HUES6 (cell line): Measurements from ENCODE around the gene DMBX1.

Experiments
- H3K27ac ChIP-seq: 2 replicates; pipeline ENCODE4 v1.7.0; 2013; ENCODE audit warnings: low read depth, mild to moderate bottlenecking, low read length, inconsistent platforms
- H3K27me3 ChIP-seq: 2 replicates; pipeline ENCODE4 v1.6.1; 2013; ENCODE audit warnings: low read length; ENCODE audit not compliant: control insufficient read depth, insufficient read depth
- H3K36me3 ChIP-seq: 2 replicates; pipeline ENCODE4 v1.6.1; 2013; ENCODE audit warnings: low read length; ENCODE audit not compliant: control insufficient read depth, insufficient read depth
- H3K4me1 ChIP-seq: 2 replicates; pipeline ENCODE4 v1.6.1; 2013; ENCODE audit warnings: low read length; ENCODE audit not compliant: control insufficient read depth, insufficient read depth
- H3K4me3 ChIP-seq: 2 replicates; pipeline ENCODE4 v1.5.1; 2013; ENCODE audit warnings: low read depth, low read length
- H3K9ac ChIP-seq: one replicate; pipeline ENCODE4 v1.6.1; 2013; ENCODE audit warnings: mild to moderate bottlenecking, low read length
- H3K9me3 ChIP-seq: 2 replicates; pipeline ENCODE4 v1.6.1; 2013; ENCODE audit warnings: low read depth, low read length; ENCODE audit not compliant: control insufficient read depth, insufficient read depth

DMBX1 gene

DNA sequence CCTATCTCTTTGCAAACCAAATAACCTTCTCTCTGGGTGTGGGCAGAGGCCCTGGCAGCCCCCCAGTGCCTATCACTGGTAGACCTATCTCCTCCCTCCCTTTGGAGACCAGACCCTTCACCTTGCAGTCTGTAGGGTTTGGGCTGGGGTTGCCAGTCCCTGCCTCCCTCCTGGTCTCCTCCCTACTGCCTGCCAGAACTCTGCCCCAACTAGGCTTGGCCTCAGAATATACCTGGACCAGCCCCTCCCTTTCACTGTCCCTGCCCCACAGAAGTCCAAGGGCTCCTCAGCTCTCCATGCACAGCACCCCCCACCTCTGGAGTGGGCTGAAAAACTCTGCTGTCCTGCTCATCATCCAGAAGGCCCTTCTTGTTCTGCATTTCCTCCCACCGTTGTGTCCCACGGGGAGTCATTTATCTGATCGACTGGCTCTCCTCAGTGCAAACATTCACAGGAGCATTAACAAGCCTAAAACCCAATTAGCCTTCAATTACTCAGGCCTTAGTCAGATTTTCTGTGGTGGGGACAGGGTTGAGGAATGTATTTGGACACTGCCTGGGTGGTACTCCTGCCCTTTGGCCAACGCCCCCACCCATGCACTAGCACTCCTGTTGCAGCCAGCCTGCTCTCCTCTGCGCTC is 27.7 kb upstream of the DMBX1 start:
- Histone ChIP-seq H3K27me3 (peaks cover 96% of the 10 kb centered on the region), H3K36me3 (no peaks in the 10 kb centered on the region), H3K4me3 (no peak overlapping the region), H3K27ac (no peak overlapping the region), H3K4me1 (peaks cover 45% of the 10 kb centered on the region), H3K9me3 (no peaks in the 10 kb centered on the region), H3K9ac (no peak overlapping the region)

DNA sequence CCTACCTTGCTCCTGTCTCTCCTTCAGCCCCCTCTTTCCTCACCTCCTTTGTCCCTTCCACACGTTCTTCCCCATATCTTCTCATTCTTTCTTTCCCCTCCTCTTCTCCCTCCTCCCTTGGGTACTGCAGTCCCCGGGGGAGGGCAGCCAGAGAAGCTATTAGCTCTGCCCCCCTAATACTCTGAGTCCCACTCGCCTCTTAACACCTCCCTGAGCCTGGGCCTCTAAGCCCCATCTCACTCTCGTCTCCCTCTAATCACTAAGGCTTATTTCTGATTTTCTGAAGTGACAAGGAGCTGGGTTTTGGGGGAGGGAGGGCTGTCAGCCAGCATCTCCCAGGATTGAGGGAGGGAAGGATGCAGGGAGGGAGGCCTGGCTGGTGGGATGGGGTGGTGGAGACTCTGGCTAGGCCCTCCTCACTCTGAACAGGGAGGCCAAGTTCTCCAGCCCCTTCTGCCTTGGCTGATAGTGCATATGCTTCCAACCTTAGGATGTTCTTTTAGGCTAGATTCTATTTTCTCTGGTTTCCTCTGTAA is 25.6 kb upstream of the DMBX1 start:
- Histone ChIP-seq H3K4me3 (no peak overlapping the region), H3K27ac (no peak overlapping the region), H3K4me1 (peaks cover 48% of the 10 kb centered on the region), H3K9me3 (no peaks in the 10 kb centered on the region), H3K9ac (no peak overlapping the region), H3K27me3 (peaks cover 96% of the 10 kb centered on the region), H3K36me3 (no peaks in the 10 kb centered on the region)

DNA sequence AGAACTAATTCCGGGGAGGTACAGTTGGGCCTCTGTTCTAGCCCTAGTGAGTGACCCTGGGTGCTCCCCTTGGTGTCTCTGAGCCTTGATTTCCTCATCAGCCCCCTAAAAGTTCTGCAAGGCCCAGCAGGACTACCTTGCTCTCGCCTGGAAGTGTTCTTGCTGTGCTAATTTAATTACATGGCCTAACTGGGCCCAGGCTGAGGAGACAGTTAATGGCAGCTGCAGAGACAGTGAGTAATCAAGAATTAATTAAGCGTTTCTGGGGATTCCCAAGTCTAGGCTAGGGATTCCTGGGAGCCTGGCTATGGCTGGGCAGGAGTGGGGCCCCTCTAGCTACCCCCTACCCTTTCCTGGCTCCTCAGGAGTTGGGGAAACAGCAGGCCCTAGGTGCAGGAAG is 24.7 kb upstream of the DMBX1 start:
- Histone ChIP-seq H3K4me3 (no peak overlapping the region), H3K9me3 (no peaks in the 10 kb centered on the region), H3K36me3 (no peaks in the 10 kb centered on the region), H3K4me1 (peaks cover 55% of the 10 kb centered on the region), H3K27me3 (peaks cover 96% of the 10 kb centered on the region), H3K9ac (no peak overlapping the region), H3K27ac (no peak overlapping the region)

GRCh38 chr1:46465981-46466476 is 23.6 kb upstream of the DMBX1 start:
- Histone ChIP-seq H3K4me1 (peaks cover 56% of the 10 kb centered on the region), H3K9ac (peak overlapping the region; percentile 17), H3K9me3 (no peaks in the 10 kb centered on the region), H3K4me3 (peak overlapping the region; percentile 66), H3K27ac (no peak overlapping the region), H3K27me3 (peaks cover 96% of the 10 kb centered on the region), H3K36me3 (no peaks in the 10 kb centered on the region)

- no peak overlapping the region for H3K27ac ChIP-seq
- peak overlapping the region; percentile 66 for H3K4me3 ChIP-seq
- H3K9ac ChIP-seq: peak overlapping the region; percentile 6
- no peaks in the 10 kb centered on the region for H3K36me3 ChIP-seq
- peaks cover 96% of the 10 kb centered on the region for H3K27me3 ChIP-seq
- peaks cover 50% of the 10 kb centered on the region for H3K4me1 ChIP-seq
- no peaks in the 10 kb centered on the region for H3K9me3 ChIP-seq
These were observed 23.0 kb upstream of the DMBX1 start for GRCh38 chr1:46466477-46467182.

- H3K4me1 ChIP-seq: peaks cover 45% of the 10 kb centered on the region
- H3K27me3 ChIP-seq: peaks cover 95% of the 10 kb centered on the region
- H3K9ac ChIP-seq: peak overlapping the region; percentile 6
- H3K9me3 ChIP-seq: no peaks in the 10 kb centered on the region
- no peak overlapping the region for H3K27ac ChIP-seq
- peak overlapping the region; percentile 66 for H3K4me3 ChIP-seq
- no peaks in the 10 kb centered on the region for H3K36me3 ChIP-seq
These were observed 22.5 kb upstream of the DMBX1 start for GRCh38 chr1:46467183-46467504.

DNA sequence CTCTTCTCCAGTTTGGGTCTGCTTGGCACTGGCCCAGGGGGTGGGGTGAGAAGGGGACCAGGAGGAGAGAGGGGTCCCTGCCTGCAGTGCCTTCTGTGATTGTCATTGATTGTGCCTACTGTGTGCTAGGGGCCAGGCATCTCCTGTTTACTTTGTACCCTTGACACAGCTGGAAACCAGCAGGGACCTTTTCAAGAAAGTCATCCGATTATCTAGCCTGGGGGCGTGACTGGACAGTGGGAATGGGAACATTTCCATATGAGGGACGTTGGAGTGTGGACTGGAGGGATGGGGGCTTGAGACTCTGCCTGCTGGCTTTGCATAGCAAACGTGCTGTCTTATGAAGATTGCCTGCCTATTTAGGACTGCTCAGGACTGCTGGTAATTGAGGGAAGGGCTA is 19.8 kb upstream of the DMBX1 start:
- H3K27ac ChIP-seq: no peak overlapping the region
- H3K9me3 ChIP-seq: no peaks in the 10 kb centered on the region
- no peaks in the 10 kb centered on the region for H3K36me3 ChIP-seq
- H3K9ac ChIP-seq: no peak overlapping the region
- H3K4me3 ChIP-seq: no peak overlapping the region
- peaks cover 32% of the 10 kb centered on the region for H3K4me1 ChIP-seq
- H3K27me3 ChIP-seq: peaks cover 96% of the 10 kb centered on the region

DNA sequence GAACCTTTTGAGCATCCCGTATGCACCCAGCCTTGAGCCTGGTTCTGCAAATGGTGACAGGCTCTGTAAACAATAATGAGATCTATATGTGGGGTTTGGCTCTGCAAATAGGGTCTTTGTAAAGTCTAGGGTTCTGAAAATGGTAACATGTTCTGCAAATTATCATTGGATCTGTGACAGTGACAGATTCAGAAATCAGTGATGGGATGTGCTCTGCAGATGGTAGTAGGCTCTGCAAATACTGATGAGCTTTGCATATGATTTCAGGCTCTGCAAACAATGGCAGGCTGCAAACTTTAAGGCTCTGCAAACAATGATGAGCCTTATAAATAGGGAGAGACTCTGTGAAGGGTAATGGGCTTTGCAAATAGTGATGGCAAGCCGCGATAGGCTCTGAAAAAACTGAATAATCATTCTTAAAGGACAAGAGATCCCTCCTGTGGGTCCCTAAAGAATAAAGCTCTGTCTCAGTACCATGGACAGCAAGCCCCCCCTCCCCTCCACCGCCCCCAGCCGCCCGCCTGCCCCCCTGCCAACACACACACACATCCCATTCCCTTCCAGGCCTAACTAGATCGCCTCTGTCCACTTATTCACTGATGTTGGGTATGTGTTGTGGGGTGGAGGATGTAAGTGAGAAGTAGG is 17.7 kb upstream of the DMBX1 start:
- Histone ChIP-seq H3K9me3 (no peaks in the 10 kb centered on the region), H3K27ac (no peak overlapping the region), H3K4me3 (no peak overlapping the region), H3K9ac (no peak overlapping the region), H3K27me3 (peaks cover 97% of the 10 kb centered on the region), H3K36me3 (no peaks in the 10 kb centered on the region), H3K4me1 (peaks cover 22% of the 10 kb centered on the region)

- no peaks in the 10 kb centered on the region for H3K9me3 ChIP-seq
- H3K4me3 ChIP-seq: no peak overlapping the region
- H3K4me1 ChIP-seq: peaks cover 19% of the 10 kb centered on the region
- H3K27me3 ChIP-seq: peaks cover 96% of the 10 kb centered on the region
- no peak overlapping the region for H3K27ac ChIP-seq
- H3K9ac ChIP-seq: no peak overlapping the region
- no peaks in the 10 kb centered on the region for H3K36me3 ChIP-seq
These were observed 17.0 kb upstream of the DMBX1 start for GRCh38 chr1:46472498-46473181.

DNA sequence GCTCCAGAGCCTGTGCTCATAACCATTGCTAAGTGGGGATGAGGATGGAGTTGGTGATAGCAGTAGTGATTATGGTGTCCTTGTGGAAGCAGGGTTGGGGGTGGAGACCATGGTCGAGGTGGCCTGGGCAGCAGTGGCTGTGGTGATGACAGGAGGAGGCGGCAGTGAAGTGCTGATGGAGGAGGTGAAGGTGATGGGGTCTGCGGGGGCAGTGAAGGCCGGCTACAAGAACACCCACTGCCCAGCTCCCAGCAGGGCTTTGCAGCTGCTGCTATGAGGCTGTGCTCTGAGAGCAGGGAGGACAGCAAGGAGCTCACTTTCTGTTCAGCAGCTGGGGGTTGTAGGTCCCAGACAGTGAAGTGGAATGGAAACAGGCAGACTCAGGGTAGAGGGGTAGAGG is 15.6 kb upstream of the DMBX1 start:
- no peak overlapping the region for H3K4me3 ChIP-seq
- no peaks in the 10 kb centered on the region for H3K36me3 ChIP-seq
- peaks cover 19% of the 10 kb centered on the region for H3K4me1 ChIP-seq
- H3K27me3 ChIP-seq: peaks cover 96% of the 10 kb centered on the region
- H3K27ac ChIP-seq: no peak overlapping the region
- no peak overlapping the region for H3K9ac ChIP-seq
- no peaks in the 10 kb centered on the region for H3K9me3 ChIP-seq
